Liver (tissue), 9 donors: Measurements from ENCODE around the gene PIAS1. TPM values are rescaled to one million over a fixed set of nuclear protein-coding genes. Genes with fewer than 3 reads are reported as not detected.

Experiments
- DNase-seq: peaks from one replicate; pipeline ENCODE4 v3.0.0-alpha.2; 2017; ENCODE audit warnings: low spot score
- H3K27ac ChIP-seq, 2 donors: one replicate each; pipeline ENCODE4 v1.7.0; 2013; ENCODE audit warnings: inconsistent platforms in 2 of 2, low read length in 2 of 2, control low read depth in 1 of 2, low read depth in 1 of 2, mild to moderate bottlenecking in 1 of 2
- H3K27me3 ChIP-seq, 4 donors: one replicate each; pipeline versions ENCODE4 v1.6.1 to v1.7.0; 2013; ENCODE audit warnings: low read length in 3 of 4, inconsistent platforms in 1 of 4, mild to moderate bottlenecking in 1 of 4, moderate library complexity in 1 of 4; ENCODE audit not compliant: control insufficient read depth in 4 of 4, insufficient read depth in 4 of 4
- H3K36me3 ChIP-seq, 4 donors: one replicate each; pipeline versions ENCODE4 v1.6.1 to v1.7.0; 2013; ENCODE audit warnings: low read length in 3 of 4, mild to moderate bottlenecking in 3 of 4, low read depth in 1 of 4, moderate library complexity in 1 of 4; ENCODE audit not compliant: control insufficient read depth in 4 of 4, insufficient read depth in 3 of 4
- H3K4me1 ChIP-seq, 4 donors: one replicate each; pipeline versions ENCODE4 v1.6.1 to v1.7.0; 2013; ENCODE audit warnings: low read length in 3 of 4, mild to moderate bottlenecking in 3 of 4, moderate library complexity in 1 of 4; ENCODE audit not compliant: control insufficient read depth in 4 of 4, insufficient read depth in 4 of 4
- H3K4me3 ChIP-seq, 3 donors: one replicate each; pipeline versions ENCODE4 v1.6.1 to v1.7.0; 2013; ENCODE audit warnings: low read length in 3 of 3, control low read depth in 1 of 3, low read depth in 1 of 3, mild to moderate bottlenecking in 1 of 3
- H3K9ac ChIP-seq, 2 donors: one replicate each; pipeline ENCODE4 v1.7.0; 2013; ENCODE audit warnings: low read length in 2 of 2, mild to moderate bottlenecking in 2 of 2, moderate library complexity in 2 of 2, control low read depth in 1 of 2, low read depth in 1 of 2
- H3K9me3 ChIP-seq, 4 donors: one replicate each; pipeline versions ENCODE4 v1.6.1 to v1.7.0; 2013; ENCODE audit warnings: low read length in 3 of 4; ENCODE audit not compliant: control insufficient read depth in 4 of 4
- ATF3 ChIP-seq: IDR thresholded peaks from 2 replicates; pipeline ENCODE4 v1.6.1; 2016; ENCODE audit warnings: antibody characterized with exemption
- CTCF ChIP-seq: fragments of 150-350 bp; IDR thresholded peaks from 2 replicates; pipeline ENCODE4 v1.5.1; 2017; ENCODE audit warnings: improper control_type of control experiment, low read depth, low read length; ENCODE audit not compliant: missing input control
- EGR1 ChIP-seq, 2 donors: IDR thresholded peaks; 2 replicates each; pipeline ENCODE4 v1.6.1; 2016 to 2018; ENCODE audit warnings: antibody characterized with exemption in 2 of 2, low read depth in 2 of 2
- FOXA1 ChIP-seq: IDR thresholded peaks from 2 replicates; pipeline ENCODE4 v1.6.1; 2016; ENCODE audit warnings: antibody characterized with exemption
- FOXA2 ChIP-seq: IDR thresholded peaks from 2 replicates; pipeline ENCODE4 v1.6.1; 2016; ENCODE audit warnings: antibody characterized with exemption
- HNF4A ChIP-seq, 2 donors: conservative IDR thresholded peaks; 2 replicates each; pipeline ENCODE4 v1.6.1; 2016; ENCODE audit warnings: antibody characterized with exemption in 2 of 2, mild to moderate bottlenecking in 2 of 2
- JUND ChIP-seq, 2 donors: IDR thresholded peaks; 2 replicates each; pipeline ENCODE4 v1.6.1; 2016; ENCODE audit warnings: antibody characterized with exemption in 2 of 2
- MAX ChIP-seq: IDR thresholded peaks from 2 replicates; pipeline ENCODE4 v1.6.1; 2016; ENCODE audit warnings: antibody characterized with exemption
- RAD21 ChIP-seq, 2 donors: IDR thresholded peaks; 2 replicates each; pipeline ENCODE4 v1.6.1; 2016; ENCODE audit warnings: antibody characterized with exemption in 2 of 2, mild to moderate bottlenecking in 2 of 2
- RXRA ChIP-seq, 2 donors: IDR thresholded peaks; 2 replicates each; pipeline ENCODE4 v1.6.1; 2017 to 2018; ENCODE audit warnings: antibody characterized with exemption in 2 of 2, mild to moderate bottlenecking in 1 of 2
- SP1 ChIP-seq: IDR thresholded peaks from 2 replicates; pipeline ENCODE4 v1.6.1; 2018; ENCODE audit warnings: antibody characterized with exemption, mild to moderate bottlenecking
- YY1 ChIP-seq: IDR thresholded peaks from 2 replicates; pipeline ENCODE4 v1.6.1; 2016; ENCODE audit warnings: antibody characterized with exemption, mild to moderate bottlenecking
- ZBTB33 ChIP-seq: IDR thresholded peaks from 2 replicates; pipeline ENCODE4 v1.6.1; 2016; ENCODE audit warnings: antibody characterized with exemption
- WGBS: extraction: QIAGEN DNeasy Blood & Tissue Kit; methylation state at CpG from one replicate; pipeline ENCODE4 v1.1.7; 2013; 5-methylcytosine and 5-hydroxymethylcytosine counted together
- polyA plus RNA-seq, 2 donors: library from polyadenylated mRNA; stranded (reverse) in 1 of 2; unstranded in 1 of 2; fragments of 200-250 nt in 1 of 2; fragments of >200 nt in 1 of 2; fragmentation: Nextera tagmentation in 1 of 2; extraction: Ambion mirVana in 1 of 2; gene quantifications; one replicate each; pipeline versions ENCODE4 v1.2.1 to v1.2.3, GENCODE V29; 2013 to 2015
- total RNA-seq, 2 donors: library from RNA; depleted of rRNA; stranded (reverse); fragments of >200 nt; gene quantifications; one replicate each; pipeline ENCODE4 v1.2.3, GENCODE V29; 2014
- TF ChIP-seq, protein P1 (sequence below): IDR thresholded peaks from 2 replicates; pipeline ENCODE4 v1.6.1; 2016; ENCODE audit warnings: antibody characterized with exemption, mild to moderate bottlenecking
- donor health status: healthy.
- donor health status: healthy.
- donor health status: healthy.
- donor health status: healthy.
- donor health status: healthy.

The PIAS1 gene
- total and polyA plus RNA-seq, 4 donors: 5.6 to 18.8 (median 13.2) TPM

- Histone ChIP-seq H3K4me1 (peaks cover 3 to 29% (median 22%) of the 10 kb centered on the region in 4 donors), H3K9me3 (no peaks in the 10 kb centered on the region), H3K4me3 (peak overlapping the region; percentile 87 to 95 (median 93)), H3K9ac (peak overlapping the region; percentile 74 to 83), H3K27ac (peak overlapping the region; percentile 87 to 96), H3K27me3 (no peaks in the 10 kb centered on the region), H3K36me3 (no peaks in the 10 kb centered on the region)
- TF ChIP-seq FOXA2: no peak
- no peak for TF ChIP-seq HNF4A (conservative IDR thresholded peaks at IDR 0.05)
- TF ChIP-seq YY1: no peak
- no peak for TF ChIP-seq MAX
- TF ChIP-seq SP1: no peak
- no peak for TF ChIP-seq RAD21 (IDR thresholded peaks at IDR 0.05)
- no peak for TF ChIP-seq ZBTB33
- TF ChIP-seq RXRA (IDR thresholded peaks at IDR 0.05): no peak
- no peak for TF ChIP-seq ATF3
- TF ChIP-seq, protein P1, sequence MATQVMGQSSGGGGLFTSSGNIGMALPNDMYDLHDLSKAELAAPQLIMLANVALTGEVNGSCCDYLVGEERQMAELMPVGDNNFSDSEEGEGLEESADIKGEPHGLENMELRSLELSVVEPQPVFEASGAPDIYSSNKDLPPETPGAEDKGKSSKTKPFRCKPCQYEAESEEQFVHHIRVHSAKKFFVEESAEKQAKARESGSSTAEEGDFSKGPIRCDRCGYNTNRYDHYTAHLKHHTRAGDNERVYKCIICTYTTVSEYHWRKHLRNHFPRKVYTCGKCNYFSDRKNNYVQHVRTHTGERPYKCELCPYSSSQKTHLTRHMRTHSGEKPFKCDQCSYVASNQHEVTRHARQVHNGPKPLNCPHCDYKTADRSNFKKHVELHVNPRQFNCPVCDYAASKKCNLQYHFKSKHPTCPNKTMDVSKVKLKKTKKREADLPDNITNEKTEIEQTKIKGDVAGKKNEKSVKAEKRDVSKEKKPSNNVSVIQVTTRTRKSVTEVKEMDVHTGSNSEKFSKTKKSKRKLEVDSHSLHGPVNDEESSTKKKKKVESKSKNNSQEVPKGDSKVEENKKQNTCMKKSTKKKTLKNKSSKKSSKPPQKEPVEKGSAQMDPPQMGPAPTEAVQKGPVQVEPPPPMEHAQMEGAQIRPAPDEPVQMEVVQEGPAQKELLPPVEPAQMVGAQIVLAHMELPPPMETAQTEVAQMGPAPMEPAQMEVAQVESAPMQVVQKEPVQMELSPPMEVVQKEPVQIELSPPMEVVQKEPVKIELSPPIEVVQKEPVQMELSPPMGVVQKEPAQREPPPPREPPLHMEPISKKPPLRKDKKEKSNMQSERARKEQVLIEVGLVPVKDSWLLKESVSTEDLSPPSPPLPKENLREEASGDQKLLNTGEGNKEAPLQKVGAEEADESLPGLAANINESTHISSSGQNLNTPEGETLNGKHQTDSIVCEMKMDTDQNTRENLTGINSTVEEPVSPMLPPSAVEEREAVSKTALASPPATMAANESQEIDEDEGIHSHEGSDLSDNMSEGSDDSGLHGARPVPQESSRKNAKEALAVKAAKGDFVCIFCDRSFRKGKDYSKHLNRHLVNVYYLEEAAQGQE: no peak
- TF ChIP-seq EGR1 (IDR thresholded peaks at IDR 0.05; ENCODE audit: low read depth in 2 of 2): no peak
- TF ChIP-seq JUND (IDR thresholded peaks at IDR 0.05): no peak
- TF ChIP-seq FOXA1: no peak
- no peak for TF ChIP-seq CTCF
- DNase-seq: peak; percentile 72
- WGBS: under 1% methylated on average over 33 of the region's 33 CpGs
Observed at GRCh38 chr15:68054628-68055223, 611 bp downstream of the PIAS1 start.

- peak overlapping the region; percentile 87 to 96 for H3K27ac ChIP-seq
- H3K4me3 ChIP-seq: peak overlapping the region; percentile 87 to 95 (median 93)
- peak overlapping the region; percentile 72 to 80 for H3K9ac ChIP-seq
- H3K9me3 ChIP-seq: no peaks in the 10 kb centered on the region
- H3K36me3 ChIP-seq: no peaks in the 10 kb centered on the region
- DNase-seq: no peak
- peaks cover 3 to 29% (median 22%) of the 10 kb centered on the region in 4 donors for H3K4me1 ChIP-seq
- TF ChIP-seq YY1: no peak
- WGBS: under 1% methylated on average over 15 of the region's 15 CpGs
- no peaks in the 10 kb centered on the region for H3K27me3 ChIP-seq
Observed at GRCh38 chr15:68055224-68055705, 1.1 kb downstream of the PIAS1 start.
